Measurements from ENCODE around the gene NKAPD1.

DNA sequence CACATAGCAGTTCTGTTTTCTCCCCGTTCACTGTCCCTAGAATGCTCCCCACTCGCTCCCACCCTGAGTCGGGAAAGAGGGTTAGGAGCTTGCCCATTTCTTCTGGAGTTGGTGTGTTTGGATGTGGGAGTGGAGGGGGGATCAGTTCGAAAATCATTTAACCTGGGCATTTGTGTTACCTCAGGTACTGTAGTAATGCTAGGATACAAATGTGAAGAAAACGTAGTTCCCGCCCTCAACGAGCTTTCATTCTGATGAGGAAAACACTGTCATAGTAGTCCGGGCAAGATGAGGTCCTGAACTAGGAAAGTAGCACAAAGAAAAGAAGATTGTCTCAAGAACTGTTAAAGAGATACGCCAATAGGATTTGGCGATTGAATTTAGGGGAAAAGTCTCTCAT, 13.1 kb downstream of the NKAPD1 start:
- TF ChIP-seq, protein P1, sequence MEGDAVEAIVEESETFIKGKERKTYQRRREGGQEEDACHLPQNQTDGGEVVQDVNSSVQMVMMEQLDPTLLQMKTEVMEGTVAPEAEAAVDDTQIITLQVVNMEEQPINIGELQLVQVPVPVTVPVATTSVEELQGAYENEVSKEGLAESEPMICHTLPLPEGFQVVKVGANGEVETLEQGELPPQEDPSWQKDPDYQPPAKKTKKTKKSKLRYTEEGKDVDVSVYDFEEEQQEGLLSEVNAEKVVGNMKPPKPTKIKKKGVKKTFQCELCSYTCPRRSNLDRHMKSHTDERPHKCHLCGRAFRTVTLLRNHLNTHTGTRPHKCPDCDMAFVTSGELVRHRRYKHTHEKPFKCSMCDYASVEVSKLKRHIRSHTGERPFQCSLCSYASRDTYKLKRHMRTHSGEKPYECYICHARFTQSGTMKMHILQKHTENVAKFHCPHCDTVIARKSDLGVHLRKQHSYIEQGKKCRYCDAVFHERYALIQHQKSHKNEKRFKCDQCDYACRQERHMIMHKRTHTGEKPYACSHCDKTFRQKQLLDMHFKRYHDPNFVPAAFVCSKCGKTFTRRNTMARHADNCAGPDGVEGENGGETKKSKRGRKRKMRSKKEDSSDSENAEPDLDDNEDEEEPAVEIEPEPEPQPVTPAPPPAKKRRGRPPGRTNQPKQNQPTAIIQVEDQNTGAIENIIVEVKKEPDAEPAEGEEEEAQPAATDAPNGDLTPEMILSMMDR (IDR thresholded peaks at IDR 0.05; ENCODE audit: borderline replicate concordance, extremely low read depth, low read length, poor library complexity, severe bottlenecking), result no peak
- TF ChIP-seq EZH2 (IDR thresholded peaks at IDR 0.05; ENCODE audit: borderline replicate concordance, low read depth, low read length, severe bottlenecking), result no peak

All from DND-41 (cell line).